Measurements from ENCODE around the gene OPCML.

- no peak for TF ChIP-seq CTCF (IDR thresholded peaks at IDR 0.05; ENCODE audit: low read depth, low read length, poor library complexity, severe bottlenecking)
- no peak for TF ChIP-seq EZH2phosphoT487 (IDR thresholded peaks at IDR 0.05; ENCODE audit: borderline replicate concordance, low read length)
Measured at GRCh38 chr11:133551064-133551463, 18.8 kb upstream of the OPCML start.

Measured in DOHH2 (cell line).